LNCaP clone FGC (cell line): Measurements from ENCODE around the gene SIVA1.

ENCODE experiments used
- DNase-seq: peaks from one replicate; pipeline ENCODE4 v3.0.0-alpha.2; 2011; ENCODE audit warnings: low read depth
- H3K4me3 ChIP-seq: 2 replicates; pipeline ENCODE4 v1.5.1; 2011; ENCODE audit warnings: mild to moderate bottlenecking, low read depth, low read length, control low read depth
- CTCF ChIP-seq: IDR thresholded peaks from 2 replicates; pipeline ENCODE4 v1.5.1; 2012; ENCODE audit warnings: mild to moderate bottlenecking; ENCODE audit not compliant: control insufficient read depth, insufficient read depth; ENCODE audit errors: extremely low read depth

Gene SIVA1

GRCh38 chr14:104782808-104783139 is 29.8 kb downstream of the SIVA1 start:
- no peak for DNase-seq
- H3K4me3 ChIP-seq: no peak overlapping the region
- TF ChIP-seq CTCF: no peak

- no peak overlapping the region for H3K4me3 ChIP-seq
- no peak for DNase-seq
- TF ChIP-seq CTCF: no peak
These were observed 30.7 kb downstream of the SIVA1 start for GRCh38 chr14:104783484-104784217.

GRCh38 chr14:104784218-104784568 is 31.2 kb downstream of the SIVA1 start:
- TF ChIP-seq CTCF: no peak
- no peak overlapping the region for H3K4me3 ChIP-seq
- no peak for DNase-seq

GRCh38 chr14:104784846-104785707 is 32.1 kb downstream of the SIVA1 start:
- H3K4me3 ChIP-seq: no peak overlapping the region
- TF ChIP-seq CTCF: no peak
- no peak for DNase-seq

GRCh38 chr14:104785708-104786080 is 32.7 kb downstream of the SIVA1 start:
- H3K4me3 ChIP-seq: no peak overlapping the region
- DNase-seq: no peak
- no peak for TF ChIP-seq CTCF

- H3K4me3 ChIP-seq: no peak overlapping the region
- DNase-seq: no peak
- no peak for TF ChIP-seq CTCF
These were observed 33.2 kb downstream of the SIVA1 start for GRCh38 chr14:104786091-104786586.
